GM23338 (cell line): Measurements from ENCODE around the gene GIGYF2. TPM values are rescaled to one million over a fixed set of nuclear protein-coding genes. Genes with fewer than 3 reads are reported as not detected.

Experiments
- ATAC-seq: fragments of 200-7000 bp; cut with Tn5 transposase; 3 replicates; pipeline ENCODE4 v1.9.1; 2020
- DNase-seq: peaks from one replicate; pipeline ENCODE4 v3.0.0-alpha.2; 2015; ENCODE audit warnings: low spot score
- H2AFZ ChIP-seq: fragments of 200-600 bp; sonication (generic); 2 replicates; pipeline ENCODE4 v1.8.0; 2016; ENCODE audit warnings: antibody characterized with exemption, mild to moderate bottlenecking, moderate library complexity
- H3F3A ChIP-seq: fragments of 200-600 bp; sonication (generic); replicated peaks from 2 replicates; pipeline ENCODE4 v1.8.0; 2017; ENCODE audit warnings: antibody characterized with exemption, mixed run types, low read depth
- H3K27ac ChIP-seq: fragments of 200-600 bp; sonication (generic); 2 replicates; pipeline ENCODE4 v1.6.1; 2016; ENCODE audit warnings: low read depth
- H3K27me3 ChIP-seq: fragments of 200-600 bp; sonication (generic); 2 replicates; pipeline ENCODE4 v1.8.0; 2016; ENCODE audit warnings: mild to moderate bottlenecking, mixed run types, moderate library complexity; ENCODE audit not compliant: insufficient read depth
- H3K36me3 ChIP-seq: fragments of 200-600 bp; sonication (generic); 2 replicates; pipeline ENCODE4 v1.8.0; 2016; ENCODE audit warnings: mild to moderate bottlenecking; ENCODE audit not compliant: insufficient read depth
- H3K4me1 ChIP-seq: fragments of 200-600 bp; sonication (generic); 2 replicates; pipeline ENCODE4 v1.8.0; 2016; ENCODE audit warnings: mild to moderate bottlenecking, moderate library complexity; ENCODE audit not compliant: insufficient read depth
- H3K4me2 ChIP-seq: fragments of 200-600 bp; sonication (generic); 2 replicates; pipeline ENCODE4 v1.7.1; 2017; ENCODE audit warnings: mixed run types
- H3K4me3 ChIP-seq: fragments of 200-600 bp; sonication (generic); 2 replicates; pipeline ENCODE4 v1.6.1; 2016; ENCODE audit warnings: mixed run types
- H3K79me2 ChIP-seq: fragments of 200-600 bp; sonication (generic); replicated peaks from 2 replicates; pipeline ENCODE4 v1.8.0; 2017; ENCODE audit warnings: mild to moderate bottlenecking; ENCODE audit not compliant: insufficient read depth
- H3K9me2 ChIP-seq: fragments of 200-600 bp; sonication (generic); 2 replicates; pipeline ENCODE4 v1.8.0; 2017; ENCODE audit not compliant: insufficient read depth
- H4K20me1 ChIP-seq: fragments of 200-600 bp; sonication (generic); replicated peaks from 2 replicates; pipeline ENCODE4 v1.8.0; 2017; ENCODE audit warnings: mild to moderate bottlenecking; ENCODE audit not compliant: insufficient read depth
- H3K27ac Mint-ChIP-seq: 2 replicates; pipeline ENCODE4 v1.8.0; 2020; ENCODE audit warnings: inconsistent platforms, mild to moderate bottlenecking, moderate library complexity, mixed read lengths
- H3K27me3 Mint-ChIP-seq: 3 replicates; pipeline ENCODE4 v1.8.0; 2022; ENCODE audit warnings: low read depth, mild to moderate bottlenecking, moderate library complexity, mixed read lengths, inconsistent platforms; ENCODE audit not compliant: insufficient read depth, poor library complexity
- H3K36me3 Mint-ChIP-seq: 3 replicates; pipeline ENCODE4 v1.8.0; 2021; ENCODE audit warnings: low read depth, mild to moderate bottlenecking, inconsistent platforms, moderate library complexity, mixed read lengths
- H3K4me1 Mint-ChIP-seq: 3 replicates; pipeline ENCODE4 v1.8.0; 2020; ENCODE audit warnings: mild to moderate bottlenecking, inconsistent platforms, mixed read lengths
- H3K4me3 Mint-ChIP-seq: 3 replicates; pipeline ENCODE4 v1.8.0; 2021; ENCODE audit warnings: moderate library complexity, mild to moderate bottlenecking, inconsistent platforms, mixed read lengths
- H3K9me3 Mint-ChIP-seq: 3 replicates; pipeline ENCODE4 v1.8.0; 2020; ENCODE audit warnings: moderate library complexity, mild to moderate bottlenecking, inconsistent platforms, mixed read lengths
- CREB1 ChIP-seq: fragments of 250-450 bp; sonication (Bioruptor Pico); IDR thresholded peaks from 2 replicates; pipeline ENCODE4 v1.5.0; 2020; ENCODE audit warnings: low read depth, mild to moderate bottlenecking, moderate library complexity
- ETS1 ChIP-seq: IDR thresholded peaks from 2 replicates; pipeline ENCODE4 v1.6.1; 2016; ENCODE audit warnings: antibody characterized with exemption
- EZH2 ChIP-seq: fragments of 200-600 bp; sonication (generic); IDR thresholded peaks from one replicate; pipeline ENCODE4 v1.8.0; 2017; ENCODE audit warnings: antibody characterized with exemption, mild to moderate bottlenecking, low read depth; ENCODE audit not compliant: unreplicated experiment
- EZH2phosphoT487 ChIP-seq: fragments of 200-600 bp; sonication (generic); IDR thresholded peaks from one replicate; pipeline ENCODE4 v1.8.1; 2018; ENCODE audit warnings: antibody characterized with exemption; ENCODE audit not compliant: unreplicated experiment
- JUNB ChIP-seq: IDR thresholded peaks from one replicate; pipeline ENCODE4 v1.6.1; 2016; ENCODE audit warnings: antibody characterized with exemption; ENCODE audit not compliant: unreplicated experiment
- NANOG ChIP-seq: IDR thresholded peaks from 2 replicates; pipeline ENCODE4 v1.6.1; 2016; ENCODE audit warnings: antibody characterized with exemption, borderline replicate concordance
- POLR2AphosphoS5 ChIP-seq: IDR thresholded peaks from 2 replicates; pipeline ENCODE4 v1.6.1; 2016; ENCODE audit warnings: antibody characterized with exemption, low read depth
- REST ChIP-seq: IDR thresholded peaks from one replicate; pipeline ENCODE4 v1.6.1; 2018; ENCODE audit warnings: antibody characterized with exemption; ENCODE audit not compliant: unreplicated experiment
- STAT1 ChIP-seq: IDR thresholded peaks from one replicate; pipeline ENCODE4 v1.6.1; 2016; ENCODE audit warnings: antibody characterized with exemption; ENCODE audit not compliant: unreplicated experiment
- ZNF462 ChIP-seq: fragments of 250-450 bp; sonication (Bioruptor Pico); IDR thresholded peaks from 2 replicates; pipeline ENCODE4 v1.5.0; 2020; ENCODE audit warnings: mild to moderate bottlenecking, moderate library complexity
- polyA plus RNA-seq: library from polyadenylated mRNA; unstranded; fragments of >200 nt; fragmentation: Nextera tagmentation; extraction: Ambion mirVana; gene quantifications from 2 replicates; pipeline ENCODE4 v1.2.1, GENCODE V29; 2016
- total RNA-seq: library from RNA; depleted of rRNA; stranded (reverse); fragments of >200 nt; shearing (Covaris generic); gene quantifications from 2 replicates; pipeline ENCODE4 v1.2.3, GENCODE V29; 2014

Gene GIGYF2
- total and polyA plus RNA-seq, 2 experiments from 2014 or later: 48.9 to 104 TPM

GRCh38 chr2:232674491-232674890 lies 22.6 kb upstream of the GIGYF2 start:
- no peaks in the 10 kb centered on the region for H3K4me1 Mint-ChIP-seq
- Histone ChIP-seq H3K36me3 (no peaks in the 10 kb centered on the region), H3K9me2 (no peaks in the 10 kb centered on the region), H3F3A (no peaks in the 10 kb centered on the region), H3K27me3 (no peaks in the 10 kb centered on the region), H3K4me1 (no peaks in the 10 kb centered on the region), H3K4me3 (no peak overlapping the region), H4K20me1 (no peaks in the 10 kb centered on the region; the same call in 1 of the 2 replicates), H2AFZ (no peak overlapping the region), H3K79me2 (no peaks in the 10 kb centered on the region), H3K4me2 (no peak overlapping the region), H3K27ac (no peak overlapping the region)
- ATAC-seq: no peak
- no peaks in the 10 kb centered on the region; the same call in 2 of the 3 replicates for H3K9me3 Mint-ChIP-seq
- TF ChIP-seq STAT1 (no peak), EZH2 (no peak), NANOG (no peak), POLR2AphosphoS5 (no peak)
- no peaks in the 10 kb centered on the region for H3K36me3 Mint-ChIP-seq
- DNase-seq: no peak
- H3K27ac Mint-ChIP-seq: no peak overlapping the region
- H3K4me3 Mint-ChIP-seq: no peak overlapping the region
- peaks cover 7% of the 10 kb centered on the region for H3K27me3 Mint-ChIP-seq

GRCh38 chr2:232675381-232675780 lies 21.8 kb upstream of the GIGYF2 start:
- H3K4me3 Mint-ChIP-seq: no peak overlapping the region
- H3F3A ChIP-seq: no peaks in the 10 kb centered on the region
- DNase-seq: no peak
- peaks cover 7% of the 10 kb centered on the region for H3K27me3 Mint-ChIP-seq
- no peaks in the 10 kb centered on the region for H3K79me2 ChIP-seq
- no peak overlapping the region for H3K4me2 ChIP-seq
- no peaks in the 10 kb centered on the region; the same call in 1 of the 2 replicates for H4K20me1 ChIP-seq
- no peaks in the 10 kb centered on the region for H3K4me1 Mint-ChIP-seq
- no peaks in the 10 kb centered on the region for H3K27me3 ChIP-seq
- H2AFZ ChIP-seq: no peak overlapping the region
- H3K9me2 ChIP-seq: no peaks in the 10 kb centered on the region
- H3K27ac Mint-ChIP-seq: no peak overlapping the region
- no peaks in the 10 kb centered on the region; the same call in 2 of the 3 replicates for H3K9me3 Mint-ChIP-seq
- H3K4me3 ChIP-seq: no peak overlapping the region
- TF ChIP-seq POLR2AphosphoS5 (no peak), JUNB (no peak), STAT1 (no peak), EZH2phosphoT487 (no peak), ETS1 (no peak), ZNF462 (CRISPR knock-in tag) (no peak), EZH2 (no peak), REST (no peak), CREB1 (CRISPR knock-in tag) (no peak)
- no peaks in the 10 kb centered on the region for H3K4me1 ChIP-seq
- ATAC-seq: no peak
- H3K36me3 Mint-ChIP-seq: no peaks in the 10 kb centered on the region
- no peaks in the 10 kb centered on the region for H3K36me3 ChIP-seq
- no peak overlapping the region for H3K27ac ChIP-seq
